HFF-Myc (cell line): ENCODE results near the gene ZFC3H1.
"Not testable (repeated sequence)": the region's sequence is repeated elsewhere in the genome, so short reads cannot be mapped to it uniquely, and the experiment has no call there.

ENCODE experiments used
- DNase-seq: peaks from one replicate; pipeline ENCODE4 v3.0.0-alpha.2; 2011; ENCODE audit warnings: low read depth; ENCODE audit errors: extremely low read depth
- H3K4me3 ChIP-seq: replicated peaks from 2 replicates; pipeline ENCODE4 v1.5.1; 2011; ENCODE audit warnings: low read depth, mild to moderate bottlenecking, control low read depth, low read length
- CTCF ChIP-seq: IDR thresholded peaks from 2 replicates; pipeline ENCODE4 v1.5.1; 2012; ENCODE audit warnings: mild to moderate bottlenecking, low read depth, low read length, control low read depth; ENCODE audit errors: missing control alignments

The ZFC3H1 gene

GRCh38 chr12:71584356-71584755 is 79.3 kb downstream of the ZFC3H1 start:
- no peak overlapping the region for H3K4me3 ChIP-seq
- no peak for TF ChIP-seq CTCF
- DNase-seq = no peak

- TF ChIP-seq CTCF = no peak
- no peak for DNase-seq
These were observed 80.7 kb downstream of the ZFC3H1 start for GRCh38 chr12:71582925-71583324.

GRCh38 chr12:71581206-71581605 is 82.4 kb downstream of the ZFC3H1 start:
- no peak for TF ChIP-seq CTCF
- DNase-seq = no peak
- no peak overlapping the region for H3K4me3 ChIP-seq

More at GRCh38 chr12:71582925-71583324, 80.7 kb downstream of the ZFC3H1 start:
- H3K4me3 ChIP-seq = no peak overlapping the region

- H3K4me3 ChIP-seq = no peak overlapping the region
- DNase-seq = no peak
- TF ChIP-seq CTCF = no peak
These were observed 84.9 kb downstream of the ZFC3H1 start for GRCh38 chr12:71578694-71579258.

GRCh38 chr12:71576496-71576895 is 87.2 kb downstream of the ZFC3H1 start:
- no peak for DNase-seq
- no peak for TF ChIP-seq CTCF

GRCh38 chr12:71569885-71570284 is 93.8 kb downstream of the ZFC3H1 start:
- not testable (repeated sequence) for H3K4me3 ChIP-seq, DNase-seq

More at GRCh38 chr12:71576496-71576895, 87.2 kb downstream of the ZFC3H1 start:
- H3K4me3 ChIP-seq = no peak overlapping the region

GRCh38 chr12:71567537-71567936 is 96.1 kb downstream of the ZFC3H1 start:
- no peak overlapping the region for H3K4me3 ChIP-seq
- no peak for TF ChIP-seq CTCF
- DNase-seq = no peak
